Ishikawa (cell line): ENCODE measurements around the gene TYK2.

Experiments used
- CEBPB ChIP-seq: IDR thresholded peaks from 2 replicates; pipeline ENCODE4 v1.6.1; 2012
- CREB1 ChIP-seq: IDR thresholded peaks from 2 replicates; pipeline ENCODE4 v1.6.1; 2012; ENCODE audit warnings: low read depth
- EGR1 ChIP-seq: IDR thresholded peaks from 2 replicates; pipeline ENCODE4 v1.6.1; 2012
- EP300 ChIP-seq: IDR thresholded peaks from 2 replicates; pipeline ENCODE4 v1.6.1; 2012; ENCODE audit warnings: borderline replicate concordance
- FOXM1 ChIP-seq: IDR thresholded peaks from 2 replicates; pipeline ENCODE4 v1.6.1; 2012; ENCODE audit warnings: low read depth, borderline replicate concordance
- MAX ChIP-seq: IDR thresholded peaks from 2 replicates; pipeline ENCODE4 v1.6.1; 2012
- NFIC ChIP-seq: IDR thresholded peaks from 2 replicates; pipeline ENCODE4 v1.6.1; 2012
- RAD21 ChIP-seq: IDR thresholded peaks from 2 replicates; pipeline ENCODE4 v1.6.1; 2012; ENCODE audit warnings: low read depth
- REST ChIP-seq: IDR thresholded peaks from 2 replicates; pipeline ENCODE4 v1.6.1; 2012; ENCODE audit warnings: low read depth, mild to moderate bottlenecking
- TAF1 ChIP-seq: IDR thresholded peaks from 2 replicates; pipeline ENCODE4 v1.6.1; 2012; ENCODE audit warnings: low read depth, mild to moderate bottlenecking
- TCF12 ChIP-seq: IDR thresholded peaks from 2 replicates; pipeline ENCODE4 v1.6.1; 2012; ENCODE audit warnings: low read depth
- TEAD4 ChIP-seq: IDR thresholded peaks from 2 replicates; pipeline ENCODE4 v1.6.1; 2012
- USF1 ChIP-seq: IDR thresholded peaks from 2 replicates; pipeline ENCODE4 v1.6.1; 2012
- YY1 ChIP-seq: IDR thresholded peaks from 2 replicates; pipeline ENCODE4 v1.6.1; 2012; ENCODE audit warnings: low read depth
- ZBTB7A ChIP-seq: IDR thresholded peaks from 2 replicates; pipeline ENCODE4 v1.6.1; 2012; ENCODE audit warnings: low read depth

Gene TYK2

GRCh38 chr19:10421240-10422045 lies 41.1 kb upstream of the TYK2 start:
- TF ChIP-seq YY1, result no peak
- 0 out of 2 replicates have a peak, but pooled peaks have one; percentile 16 for TF ChIP-seq ZBTB7A

DNA sequence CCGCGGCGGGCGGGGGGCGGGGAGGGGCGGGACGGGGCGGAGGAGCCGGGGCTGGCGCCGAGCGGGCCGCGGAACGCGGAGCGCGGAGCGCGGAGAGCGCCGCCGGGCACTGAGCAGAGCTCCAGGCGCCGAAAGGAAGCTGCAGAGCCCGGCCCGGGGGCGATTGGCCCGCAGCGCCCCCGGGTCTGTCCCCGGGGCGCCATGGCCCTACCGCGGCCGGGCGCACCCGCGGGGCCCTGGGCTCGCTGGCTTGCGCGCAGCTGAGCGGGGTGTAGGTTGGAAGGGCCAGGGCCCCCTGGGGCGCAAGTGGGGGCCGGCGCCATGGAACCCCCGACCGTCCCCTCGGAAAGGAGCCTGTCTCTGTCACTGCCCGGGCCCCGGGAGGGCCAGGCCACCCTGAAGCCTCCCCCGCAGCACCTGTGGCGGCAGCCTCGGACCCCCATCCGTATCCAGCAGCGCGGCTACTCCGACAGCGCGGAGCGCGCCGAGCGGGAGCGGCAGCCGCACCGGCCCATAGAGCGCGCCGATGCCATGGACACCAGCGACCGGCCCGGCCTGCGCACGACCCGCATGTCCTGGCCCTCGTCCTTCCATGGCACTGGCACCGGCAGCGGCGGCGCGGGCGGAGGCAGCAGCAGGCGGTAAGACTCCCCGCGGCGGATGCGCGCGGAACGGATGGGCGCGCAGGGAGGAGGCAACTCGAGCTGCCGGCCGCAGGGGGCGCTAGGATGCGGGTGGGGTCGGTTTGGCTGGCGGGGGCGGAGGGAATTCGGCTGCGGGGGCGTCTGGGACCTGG lies 40.3 kb upstream of the TYK2 start, which contains the start of gene PDE4A:
Gene PDE4A (plus strand): TSS at position 95 of the 796 bp plus-strand sequence. CDS start 227 bp downstream, at position 322.
- TF ChIP-seq CEBPB (no peak), REST (no peak), MAX (peak; percentile 71), TCF12 (peak; percentile 29; the same call in 1 of the 2 replicates), FOXM1 (no peak), ZBTB7A (peak; percentile 84), EGR1 (peak; percentile 89), NFIC (no peak), TAF1 (no peak), USF1 (no peak), YY1 (no peak), EP300 (0 out of 2 replicates have a peak, but pooled peaks have one; percentile 27), RAD21 (no peak), TEAD4 (peak; percentile 41; the same call in 1 of the 2 replicates), CREB1 (no peak)

DNA sequence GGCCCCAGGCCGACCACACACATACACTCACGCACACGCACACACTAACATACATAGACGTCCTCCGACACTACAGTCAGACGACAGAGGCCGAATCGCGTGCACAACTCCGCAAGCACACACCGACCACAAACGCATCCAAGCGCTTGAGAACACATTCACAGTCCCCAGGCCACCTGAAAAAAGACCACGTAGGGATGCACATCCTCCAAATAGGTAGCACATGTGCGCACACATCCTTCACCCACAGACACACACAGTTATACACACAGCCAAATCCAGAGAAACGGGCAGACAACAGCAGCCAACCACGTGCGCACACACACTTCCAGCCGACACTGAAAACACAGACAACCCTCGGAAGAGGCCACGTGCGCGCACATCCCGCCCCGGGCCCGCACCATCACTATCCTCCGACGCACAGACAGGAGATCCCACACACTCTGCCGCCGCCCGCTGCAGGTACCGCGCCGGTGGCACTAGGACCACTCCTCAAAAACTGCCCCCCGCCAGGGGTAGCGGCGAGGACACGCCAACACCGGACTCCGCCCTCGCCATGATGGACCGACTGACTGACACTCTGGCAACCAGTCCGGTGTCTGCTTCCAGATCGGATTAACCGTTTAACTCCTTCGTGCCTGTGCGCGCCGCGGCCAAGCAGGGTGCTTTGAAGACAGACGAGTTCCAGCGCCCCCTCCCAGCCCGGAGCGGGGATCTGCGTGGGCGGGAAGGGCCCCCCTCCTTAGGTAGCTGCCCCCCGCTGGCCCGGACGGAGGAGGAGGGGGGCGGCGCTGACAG lies 39.5 kb upstream of the TYK2 start:
- TF ChIP-seq CREB1, result no peak
- peak; percentile 49 for TF ChIP-seq NFIC
- TF ChIP-seq TAF1, result no peak
- TF ChIP-seq YY1, result no peak
- TF ChIP-seq MAX, result peak; percentile 100
- TF ChIP-seq ZBTB7A, result 0 out of 2 replicates have a peak, but pooled peaks have one; percentile 1
- TF ChIP-seq EGR1, result peak; percentile 100
- no peak for TF ChIP-seq REST
- peak; percentile 88 for TF ChIP-seq USF1
- no peak for TF ChIP-seq EP300
- peak; percentile 7; the same call in 1 of the 2 replicates for TF ChIP-seq TCF12

DNA sequence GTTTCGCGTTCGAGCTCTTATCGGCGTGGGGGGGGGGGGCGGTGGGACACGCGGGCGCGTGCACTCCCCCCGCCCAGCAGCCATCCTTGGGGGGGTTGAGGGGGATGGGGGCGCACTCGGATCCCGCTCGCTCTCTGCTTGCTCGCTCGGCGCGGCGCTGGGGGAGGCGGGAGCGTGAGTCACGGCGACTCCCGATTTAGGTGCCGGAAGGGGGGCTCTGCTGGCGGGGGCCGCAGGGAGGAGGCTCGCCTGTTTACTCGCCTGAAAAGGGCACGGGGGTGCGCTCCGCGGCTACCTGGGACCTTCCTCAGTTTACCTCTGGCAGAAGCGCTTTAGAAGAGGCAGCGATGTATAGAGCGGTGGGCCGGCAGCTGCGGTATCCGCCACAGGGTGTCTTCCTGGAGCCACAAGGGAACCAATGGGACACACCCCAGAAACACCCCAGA lies 38.9 kb upstream of the TYK2 start:
- TF ChIP-seq MAX (no peak), TEAD4 (0 out of 2 replicates have a peak, but pooled peaks have one; percentile 5), CREB1 (no peak), USF1 (no peak), ZBTB7A (peak; percentile 91)
